TTC549 (cell line): ENCODE results near the gene MFGE8.

Experiments used
- FAIRE-seq: peaks from 2 replicates; lab custom pipeline; 2012; peaks lifted over from hg19 to GRCh38; lab: Jason Lieb, UNC

The MFGE8 gene

DNA sequence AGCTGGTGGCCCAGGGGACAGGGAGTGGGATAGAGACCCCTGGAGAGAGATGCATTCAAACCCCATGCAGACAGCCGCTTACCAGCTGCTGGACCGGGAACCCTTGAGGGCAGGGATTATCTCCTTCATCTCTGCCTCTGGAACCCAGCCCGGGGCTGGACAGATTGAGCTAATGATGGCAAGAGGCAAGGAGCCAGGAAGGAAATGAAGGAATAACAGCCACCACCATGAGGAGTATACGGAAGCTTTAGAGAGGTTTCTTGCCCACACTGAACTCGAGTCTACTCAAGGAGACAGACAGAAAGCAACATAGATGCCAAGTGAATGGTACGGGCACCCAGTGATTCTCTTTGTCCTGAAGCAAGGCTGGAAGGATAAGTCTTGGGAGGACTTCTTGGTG lies 41.1 kb downstream of the MFGE8 start:
- no peak for FAIRE-seq

DNA sequence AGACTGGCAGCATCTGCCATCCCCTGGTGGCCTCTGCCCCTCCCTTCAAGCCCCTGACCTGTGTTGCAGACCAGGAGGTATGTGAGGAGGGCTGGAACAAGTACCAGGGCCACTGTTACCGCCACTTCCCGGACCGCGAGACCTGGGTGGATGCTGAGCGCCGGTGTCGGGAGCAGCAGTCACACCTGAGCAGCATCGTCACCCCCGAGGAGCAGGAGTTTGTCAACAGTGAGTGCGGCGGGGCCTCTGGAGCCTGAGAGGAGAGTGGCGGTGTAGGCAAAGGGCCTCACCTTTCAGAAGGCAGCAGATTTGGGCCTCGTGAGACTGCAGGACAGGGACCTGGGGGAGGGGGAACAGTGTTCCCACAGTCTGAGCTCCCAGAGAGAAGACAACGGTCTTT lies 41.9 kb downstream of the MFGE8 start:
- no peak for FAIRE-seq

DNA sequence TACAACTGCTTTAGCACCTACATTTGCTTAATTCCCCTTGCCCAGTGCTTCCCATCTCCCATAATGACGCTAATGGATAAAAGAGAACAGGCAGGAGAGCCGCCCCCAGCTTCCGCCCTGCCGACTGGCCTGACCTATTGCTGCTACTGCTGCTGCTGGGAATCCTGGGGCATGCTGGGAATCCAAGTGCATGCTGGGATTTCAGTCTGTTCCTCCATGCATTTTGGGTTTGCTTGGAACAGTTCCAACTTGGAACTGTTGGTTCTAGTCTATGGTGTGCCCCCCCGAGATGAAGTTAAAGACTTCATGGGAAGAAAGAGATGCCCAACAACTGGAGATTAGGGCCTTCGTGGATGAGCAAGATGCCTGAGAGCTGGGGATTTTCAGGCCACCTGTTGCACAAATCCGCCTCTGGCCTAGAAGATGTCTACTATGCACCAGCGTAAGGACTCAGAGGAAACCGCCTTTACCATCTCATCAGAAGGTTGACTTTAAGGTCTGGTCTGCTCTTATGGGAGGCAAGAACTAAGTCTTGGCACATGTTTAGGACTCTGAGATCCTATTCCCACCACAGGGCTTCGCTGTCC lies 46.8 kb downstream of the MFGE8 start:
- FAIRE-seq: no peak

DNA sequence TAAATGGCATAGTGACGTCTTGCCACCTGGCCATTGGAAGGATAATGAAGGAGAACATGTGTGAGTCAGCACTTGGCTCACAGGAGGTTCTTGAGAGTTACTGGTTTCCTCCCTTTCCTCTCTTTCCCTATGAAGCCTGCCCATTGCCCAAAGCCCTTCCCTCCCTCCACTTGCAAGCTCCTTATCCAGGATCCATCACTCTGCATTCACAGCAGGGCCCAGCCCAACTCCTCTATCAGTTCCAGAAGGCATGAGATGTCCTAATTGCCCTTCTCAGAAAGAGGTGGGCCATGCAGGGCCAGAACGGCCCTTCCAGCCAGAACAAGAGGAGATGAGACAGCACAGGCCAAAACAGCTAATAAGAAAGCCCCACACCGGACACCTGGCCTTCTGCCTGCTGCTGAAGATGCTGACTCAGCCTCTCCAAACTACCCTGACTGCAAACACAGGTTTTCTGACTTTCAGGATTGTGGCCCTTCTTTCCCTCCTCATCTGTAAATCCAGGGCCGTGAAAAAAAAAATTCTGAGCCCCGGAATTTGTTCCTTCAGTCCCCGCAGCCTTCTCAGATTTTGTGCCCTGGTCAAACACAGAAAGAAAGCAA lies 47.6 kb downstream of the MFGE8 start:
- no peak for FAIRE-seq

DNA sequence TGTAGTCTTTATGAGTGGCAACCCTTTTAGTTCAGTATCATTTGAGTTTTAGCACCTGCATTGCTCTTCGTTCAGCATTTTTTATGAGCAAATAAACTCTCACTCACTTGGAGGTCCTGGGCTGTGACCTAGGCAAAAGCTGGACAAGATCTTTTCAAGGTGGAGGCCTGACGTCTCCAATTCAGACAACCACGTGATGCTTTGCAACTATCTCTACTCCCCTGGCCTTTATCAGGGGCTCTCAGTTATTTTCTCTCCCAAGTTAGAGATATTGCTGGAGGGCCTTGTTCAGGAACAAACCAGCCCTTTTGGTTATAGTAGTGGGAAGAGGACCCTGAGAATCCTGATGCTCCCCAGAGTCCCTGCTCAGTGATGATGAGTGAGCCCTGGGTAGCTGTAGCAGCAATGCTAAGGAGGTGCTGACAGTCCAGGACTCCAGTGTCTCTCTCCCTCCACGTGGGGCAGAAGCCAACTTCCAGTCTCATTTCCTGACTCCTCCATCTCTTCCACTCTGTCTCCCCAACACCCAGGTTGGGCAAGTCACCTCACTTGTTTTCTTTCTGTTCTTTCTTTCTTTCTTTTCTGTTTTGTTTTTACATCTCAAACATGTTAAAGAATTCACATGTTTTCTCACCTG lies 48.2 kb downstream of the MFGE8 start:
- FAIRE-seq: no peak

DNA sequence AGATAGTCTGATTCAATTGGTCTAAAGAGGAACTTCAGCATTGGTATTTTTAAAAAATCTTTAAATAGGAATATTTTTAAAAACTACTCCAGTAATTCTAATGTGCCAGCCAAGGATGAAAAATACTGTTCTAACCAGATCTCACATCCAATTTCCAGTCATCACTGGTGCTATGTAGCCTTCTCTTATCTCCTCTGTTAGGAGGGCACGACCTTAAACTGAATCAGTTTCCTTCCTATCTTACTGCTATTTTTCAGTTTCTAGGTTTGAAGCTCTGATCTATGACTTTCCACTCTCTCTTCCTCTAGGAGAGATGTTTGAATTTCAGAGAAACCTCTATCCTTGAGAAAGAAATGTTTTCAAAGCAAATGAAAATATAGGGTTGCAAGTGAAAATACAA lies 49.8 kb downstream of the MFGE8 start:
- FAIRE-seq: no peak

DNA sequence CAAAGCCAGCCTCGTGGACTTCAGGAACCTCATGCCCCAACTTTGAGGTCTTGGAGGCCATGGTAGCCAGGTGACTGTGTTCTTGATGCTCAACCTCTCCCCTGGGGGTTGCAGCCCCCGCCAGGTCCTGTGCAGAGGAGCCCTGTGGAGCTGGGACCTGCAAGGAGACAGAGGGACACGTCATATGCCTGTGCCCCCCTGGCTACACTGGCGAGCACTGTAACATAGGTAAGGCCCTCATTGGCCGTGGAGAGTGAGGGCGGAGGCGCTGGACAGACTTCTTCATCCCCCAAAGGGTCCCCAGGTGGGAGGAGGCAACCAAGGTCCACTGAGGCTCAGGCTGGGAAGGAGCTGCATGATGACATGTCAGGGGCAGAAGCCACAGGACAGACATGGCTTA lies 53.0 kb downstream of the MFGE8 start:
- no peak for FAIRE-seq

DNA sequence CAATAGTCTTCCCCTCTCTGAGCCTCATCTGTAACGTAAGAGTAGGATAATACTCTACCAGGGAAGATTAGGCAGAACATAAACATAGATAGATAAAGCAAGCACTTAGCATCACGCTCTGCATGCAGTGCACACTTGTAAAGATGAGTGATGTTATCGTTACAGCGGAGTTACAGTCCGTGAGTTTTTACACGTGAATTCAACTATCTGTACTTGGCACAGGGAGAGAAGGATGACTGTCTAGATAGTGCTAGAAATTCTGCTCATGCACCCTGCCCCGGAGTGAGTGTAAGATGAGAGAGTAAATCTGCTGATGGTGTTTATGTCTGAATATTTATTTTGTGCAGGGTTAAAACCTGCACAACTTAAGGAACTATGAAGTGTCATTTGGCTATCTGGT lies 53.6 kb downstream of the MFGE8 start:
- no peak for FAIRE-seq

DNA sequence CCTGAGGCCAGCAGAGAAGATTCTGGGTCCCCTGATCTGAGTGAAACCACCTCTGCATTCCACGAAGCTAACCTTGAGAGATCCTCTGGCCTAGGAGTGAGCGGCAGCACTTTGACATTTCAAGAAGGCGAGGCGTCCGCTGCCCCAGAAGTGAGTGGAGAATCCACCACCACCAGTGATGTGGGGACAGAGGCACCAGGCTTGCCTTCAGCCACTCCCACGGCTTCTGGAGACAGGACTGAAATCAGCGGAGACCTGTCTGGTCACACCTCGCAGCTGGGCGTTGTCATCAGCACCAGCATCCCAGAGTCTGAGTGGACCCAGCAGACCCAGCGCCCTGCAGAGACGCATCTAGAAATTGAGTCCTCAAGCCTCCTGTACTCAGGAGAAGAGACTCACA lies 54.2 kb downstream of the MFGE8 start:
- no peak for FAIRE-seq

DNA sequence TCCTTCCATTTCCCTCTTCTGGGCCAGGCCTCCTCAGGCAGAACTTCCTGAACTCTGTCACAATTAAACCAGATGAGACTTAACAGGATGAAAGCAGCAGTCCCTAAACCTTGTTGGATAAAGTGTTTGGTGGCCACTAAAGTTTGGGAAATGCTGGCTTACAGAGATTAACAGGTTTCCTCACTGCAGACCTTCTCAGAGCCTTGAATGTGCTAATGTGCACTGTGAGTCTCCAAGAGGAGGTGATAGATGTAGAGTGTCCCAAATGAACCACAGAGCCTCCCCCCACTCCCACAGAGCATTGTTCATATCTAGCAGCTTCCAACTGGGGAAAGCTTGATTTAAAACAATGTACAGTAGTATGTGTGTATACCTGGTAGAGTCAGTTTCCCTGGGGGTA lies 60.7 kb downstream of the MFGE8 start:
- FAIRE-seq: no peak

DNA sequence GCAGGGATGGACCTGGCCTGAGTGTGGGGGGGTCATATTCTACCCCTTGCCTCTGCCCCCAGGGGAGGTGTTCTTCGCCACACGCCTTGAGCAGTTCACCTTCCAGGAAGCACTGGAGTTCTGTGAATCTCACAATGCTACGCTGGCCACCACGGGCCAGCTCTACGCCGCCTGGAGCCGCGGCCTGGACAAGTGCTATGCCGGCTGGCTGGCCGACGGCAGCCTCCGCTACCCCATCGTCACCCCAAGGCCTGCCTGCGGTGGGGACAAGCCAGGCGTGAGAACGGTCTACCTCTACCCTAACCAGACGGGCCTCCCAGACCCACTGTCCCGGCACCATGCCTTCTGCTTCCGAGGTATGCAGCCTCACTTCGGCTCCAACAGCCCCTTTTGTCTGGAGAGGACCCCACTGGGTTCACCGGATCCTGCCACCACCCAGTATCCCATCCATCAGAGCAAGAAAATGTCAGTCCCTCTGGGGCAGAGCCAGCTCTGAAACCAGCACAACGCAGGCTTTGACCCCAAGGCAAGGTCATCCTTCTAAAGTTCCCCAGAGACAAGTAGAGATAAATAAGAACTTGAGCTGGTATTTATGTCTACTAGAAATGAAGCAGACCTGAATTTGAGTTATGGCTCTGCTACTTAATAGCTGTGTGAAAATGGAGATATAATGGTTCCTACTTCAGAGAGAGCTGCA lies 63.7 kb downstream of the MFGE8 start:
- no peak for FAIRE-seq
